GM23338 (cell line): Measurements from ENCODE around the gene GLIPR1. TPM values are rescaled to one million over a fixed set of nuclear protein-coding genes. Genes with fewer than 3 reads are reported as not detected.

ENCODE experiments used
- ATAC-seq: fragments of 200-7000 bp; cut with Tn5 transposase; 3 replicates; pipeline ENCODE4 v1.9.1; 2020
- DNase-seq: peaks from one replicate; pipeline ENCODE4 v3.0.0-alpha.2; 2015; ENCODE audit warnings: low spot score
- H2AFZ ChIP-seq: fragments of 200-600 bp; sonication (generic); 2 replicates; pipeline ENCODE4 v1.8.0; 2016; ENCODE audit warnings: antibody characterized with exemption, mild to moderate bottlenecking, moderate library complexity
- H3F3A ChIP-seq: fragments of 200-600 bp; sonication (generic); replicated peaks from 2 replicates; pipeline ENCODE4 v1.8.0; 2017; ENCODE audit warnings: antibody characterized with exemption, mixed run types, low read depth
- H3K27ac ChIP-seq: fragments of 200-600 bp; sonication (generic); 2 replicates; pipeline ENCODE4 v1.6.1; 2016; ENCODE audit warnings: low read depth
- H3K27me3 ChIP-seq: fragments of 200-600 bp; sonication (generic); 2 replicates; pipeline ENCODE4 v1.8.0; 2016; ENCODE audit warnings: mild to moderate bottlenecking, mixed run types, moderate library complexity; ENCODE audit not compliant: insufficient read depth
- H3K36me3 ChIP-seq: fragments of 200-600 bp; sonication (generic); 2 replicates; pipeline ENCODE4 v1.8.0; 2016; ENCODE audit warnings: mild to moderate bottlenecking; ENCODE audit not compliant: insufficient read depth
- H3K4me1 ChIP-seq: fragments of 200-600 bp; sonication (generic); 2 replicates; pipeline ENCODE4 v1.8.0; 2016; ENCODE audit warnings: mild to moderate bottlenecking, moderate library complexity; ENCODE audit not compliant: insufficient read depth
- H3K4me2 ChIP-seq: fragments of 200-600 bp; sonication (generic); 2 replicates; pipeline ENCODE4 v1.7.1; 2017; ENCODE audit warnings: mixed run types
- H3K4me3 ChIP-seq: fragments of 200-600 bp; sonication (generic); 2 replicates; pipeline ENCODE4 v1.6.1; 2016; ENCODE audit warnings: mixed run types
- H3K79me2 ChIP-seq: fragments of 200-600 bp; sonication (generic); replicated peaks from 2 replicates; pipeline ENCODE4 v1.8.0; 2017; ENCODE audit warnings: mild to moderate bottlenecking; ENCODE audit not compliant: insufficient read depth
- H3K9me2 ChIP-seq: fragments of 200-600 bp; sonication (generic); 2 replicates; pipeline ENCODE4 v1.8.0; 2017; ENCODE audit not compliant: insufficient read depth
- H4K20me1 ChIP-seq: fragments of 200-600 bp; sonication (generic); replicated peaks from 2 replicates; pipeline ENCODE4 v1.8.0; 2017; ENCODE audit warnings: mild to moderate bottlenecking; ENCODE audit not compliant: insufficient read depth
- H3K27ac Mint-ChIP-seq: 2 replicates; pipeline ENCODE4 v1.8.0; 2020; ENCODE audit warnings: inconsistent platforms, mild to moderate bottlenecking, moderate library complexity, mixed read lengths
- H3K27me3 Mint-ChIP-seq: 3 replicates; pipeline ENCODE4 v1.8.0; 2022; ENCODE audit warnings: low read depth, mild to moderate bottlenecking, moderate library complexity, mixed read lengths, inconsistent platforms; ENCODE audit not compliant: insufficient read depth, poor library complexity
- H3K36me3 Mint-ChIP-seq: 3 replicates; pipeline ENCODE4 v1.8.0; 2021; ENCODE audit warnings: low read depth, mild to moderate bottlenecking, inconsistent platforms, moderate library complexity, mixed read lengths
- H3K4me1 Mint-ChIP-seq: 3 replicates; pipeline ENCODE4 v1.8.0; 2020; ENCODE audit warnings: mild to moderate bottlenecking, inconsistent platforms, mixed read lengths
- H3K4me3 Mint-ChIP-seq: 3 replicates; pipeline ENCODE4 v1.8.0; 2021; ENCODE audit warnings: moderate library complexity, mild to moderate bottlenecking, inconsistent platforms, mixed read lengths
- H3K9me3 Mint-ChIP-seq: 3 replicates; pipeline ENCODE4 v1.8.0; 2020; ENCODE audit warnings: moderate library complexity, mild to moderate bottlenecking, inconsistent platforms, mixed read lengths
- CREB1 ChIP-seq: fragments of 250-450 bp; sonication (Bioruptor Pico); IDR thresholded peaks from 2 replicates; pipeline ENCODE4 v1.5.0; 2020; ENCODE audit warnings: low read depth, mild to moderate bottlenecking, moderate library complexity
- CTCF ChIP-seq, 2 experiments: fragments of 200-600 bp in 1 of 2; sonication (generic) in 1 of 2; conservative IDR thresholded peaks; 2 replicates each; pipeline versions ENCODE4 v1.5.1 to v1.6.1; 2016 to 2017; ENCODE audit warnings: antibody characterized with exemption in 2 of 2, low read depth in 2 of 2, mild to moderate bottlenecking in 2 of 2, moderate library complexity in 1 of 2
- ETS1 ChIP-seq: IDR thresholded peaks from 2 replicates; pipeline ENCODE4 v1.6.1; 2016; ENCODE audit warnings: antibody characterized with exemption
- EZH2 ChIP-seq: fragments of 200-600 bp; sonication (generic); IDR thresholded peaks from one replicate; pipeline ENCODE4 v1.8.0; 2017; ENCODE audit warnings: antibody characterized with exemption, mild to moderate bottlenecking, low read depth; ENCODE audit not compliant: unreplicated experiment
- EZH2phosphoT487 ChIP-seq: fragments of 200-600 bp; sonication (generic); IDR thresholded peaks from one replicate; pipeline ENCODE4 v1.8.1; 2018; ENCODE audit warnings: antibody characterized with exemption; ENCODE audit not compliant: unreplicated experiment
- JUNB ChIP-seq: IDR thresholded peaks from one replicate; pipeline ENCODE4 v1.6.1; 2016; ENCODE audit warnings: antibody characterized with exemption; ENCODE audit not compliant: unreplicated experiment
- NANOG ChIP-seq: IDR thresholded peaks from 2 replicates; pipeline ENCODE4 v1.6.1; 2016; ENCODE audit warnings: antibody characterized with exemption, borderline replicate concordance
- POLR2AphosphoS5 ChIP-seq: IDR thresholded peaks from 2 replicates; pipeline ENCODE4 v1.6.1; 2016; ENCODE audit warnings: antibody characterized with exemption, low read depth
- REST ChIP-seq: IDR thresholded peaks from one replicate; pipeline ENCODE4 v1.6.1; 2018; ENCODE audit warnings: antibody characterized with exemption; ENCODE audit not compliant: unreplicated experiment
- STAT1 ChIP-seq: IDR thresholded peaks from one replicate; pipeline ENCODE4 v1.6.1; 2016; ENCODE audit warnings: antibody characterized with exemption; ENCODE audit not compliant: unreplicated experiment
- ZNF114 ChIP-seq: fragments of 250-450 bp; sonication (Bioruptor Pico); IDR thresholded peaks from 2 replicates; pipeline ENCODE4 v1.5.0; 2020; ENCODE audit warnings: mild to moderate bottlenecking, moderate library complexity
- ZNF331 ChIP-seq: fragments of 250-450 bp; sonication (Bioruptor Pico); IDR thresholded peaks from 2 replicates; pipeline ENCODE4 v1.5.0; 2020; ENCODE audit warnings: low read depth, mild to moderate bottlenecking, moderate library complexity
- ZNF462 ChIP-seq: fragments of 250-450 bp; sonication (Bioruptor Pico); IDR thresholded peaks from 2 replicates; pipeline ENCODE4 v1.5.0; 2020; ENCODE audit warnings: mild to moderate bottlenecking, moderate library complexity
- polyA plus RNA-seq: library from polyadenylated mRNA; unstranded; fragments of >200 nt; fragmentation: Nextera tagmentation; extraction: Ambion mirVana; gene quantifications from 2 replicates; pipeline ENCODE4 v1.2.1, GENCODE V29; 2016
- total RNA-seq: library from RNA; depleted of rRNA; stranded (reverse); fragments of >200 nt; shearing (Covaris generic); gene quantifications from 2 replicates; pipeline ENCODE4 v1.2.3, GENCODE V29; 2014

Gene GLIPR1
- total and polyA plus RNA-seq, 2 experiments from 2014 or later = 0.03 to 6.1 TPM

GRCh38 chr12:75545636-75546035 is 65.1 kb downstream of the GLIPR1 start:
- no peak overlapping the region for H3K4me3 ChIP-seq
- DNase-seq (no peak), ATAC-seq (no peak)
- H3K4me2 ChIP-seq = no peak overlapping the region
- no peak for TF ChIP-seq POLR2AphosphoS5
- TF ChIP-seq ETS1 = no peak
- no peak for TF ChIP-seq NANOG
- no peak for TF ChIP-seq CREB1 (CRISPR knock-in tag)
- no peak for TF ChIP-seq REST
- no peak for TF ChIP-seq ZNF331 (CRISPR knock-in tag)
- TF ChIP-seq STAT1 = no peak
- TF ChIP-seq EZH2phosphoT487 = no peak
- TF ChIP-seq CTCF (conservative IDR thresholded peaks at IDR 0.05; ENCODE audit: low read depth in 2 of 2) = no peak
- TF ChIP-seq ZNF462 (CRISPR knock-in tag) = no peak
- no peak for TF ChIP-seq EZH2
- TF ChIP-seq JUNB = no peak
- TF ChIP-seq ZNF114 (CRISPR knock-in tag) = no peak
- no peaks in the 10 kb centered on the region for H3K9me3 Mint-ChIP-seq
- H3K79me2 ChIP-seq = no peaks in the 10 kb centered on the region
- no peak overlapping the region for H3K27ac Mint-ChIP-seq
- H3K9me2 ChIP-seq = no peaks in the 10 kb centered on the region
- H3K36me3 Mint-ChIP-seq = no peaks in the 10 kb centered on the region
- no peaks in the 10 kb centered on the region for H4K20me1 ChIP-seq
- no peak overlapping the region for H2AFZ ChIP-seq
- H3K36me3 ChIP-seq = no peaks in the 10 kb centered on the region
- H3K4me1 ChIP-seq = peaks cover 11% of the 10 kb centered on the region
- no peaks in the 10 kb centered on the region for H3F3A ChIP-seq
- H3K27ac ChIP-seq = no peak overlapping the region
- no peaks in the 10 kb centered on the region for H3K27me3 ChIP-seq
- H3K27me3 Mint-ChIP-seq = peaks cover 1% of the 10 kb centered on the region
- H3K4me3 Mint-ChIP-seq = no peak overlapping the region
- H3K4me1 Mint-ChIP-seq = peaks cover 15% of the 10 kb centered on the region; the same call in 2 of the 3 replicates
